HG03432 (cell line): ENCODE data around the gene HMBS.
A peak's percentile ranks its signal among the peaks of the same experiment; 100 is the strongest.
"Not testable (repeated sequence)": the region's sequence is repeated elsewhere in the genome, so short reads cannot be mapped to it uniquely, and the experiment has no call there.

ENCODE experiments used
- ATAC-seq: cut with Tn5 transposase; IDR thresholded peaks from one replicate; pipeline ENCODE4 v1.9.1; 2021; ENCODE audit warnings: mild to moderate bottlenecking, moderate library complexity; ENCODE audit not compliant: unreplicated experiment

Gene HMBS

DNA sequence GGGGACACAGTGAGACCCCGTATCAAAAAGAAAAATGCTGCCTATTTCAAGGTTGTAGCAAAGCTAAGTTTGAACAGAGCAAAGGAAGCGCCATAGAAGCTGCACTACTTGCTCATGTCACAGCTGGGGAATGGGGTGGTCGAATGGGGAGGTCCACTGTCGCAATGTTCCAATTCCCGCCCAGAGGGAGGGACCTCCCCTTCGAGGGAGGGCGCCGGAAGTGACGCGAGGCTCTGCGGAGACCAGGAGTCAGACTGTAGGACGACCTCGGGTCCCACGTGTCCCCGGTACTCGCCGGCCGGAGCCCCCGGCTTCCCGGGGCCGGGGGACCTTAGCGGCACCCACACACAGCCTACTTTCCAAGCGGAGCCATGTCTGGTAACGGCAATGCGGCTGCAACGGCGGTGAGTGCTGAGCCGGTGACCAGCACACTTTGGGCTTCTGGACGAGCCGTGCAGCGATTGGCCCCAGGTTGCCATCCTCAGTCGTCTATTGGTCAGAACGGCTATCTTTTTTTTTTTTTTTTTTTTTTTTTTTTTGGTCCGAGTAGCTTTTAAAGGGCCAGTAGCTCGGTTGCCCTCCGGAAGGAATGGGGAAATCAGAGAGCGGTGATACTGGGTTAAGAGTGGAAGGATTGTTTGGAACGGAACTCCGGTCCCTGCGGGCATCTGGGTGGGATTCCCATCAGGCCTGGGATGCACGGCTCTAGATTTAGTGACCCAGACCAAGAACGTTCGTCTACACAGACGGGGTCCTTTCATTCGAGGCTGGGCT lies at the start of gene HMBS:
HMBS (plus strand) TSS at position 219 of the 774 bp plus-strand sequence; CDS start at position 372, 153 bp downstream.
- peak; percentile 90 for ATAC-seq

DNA sequence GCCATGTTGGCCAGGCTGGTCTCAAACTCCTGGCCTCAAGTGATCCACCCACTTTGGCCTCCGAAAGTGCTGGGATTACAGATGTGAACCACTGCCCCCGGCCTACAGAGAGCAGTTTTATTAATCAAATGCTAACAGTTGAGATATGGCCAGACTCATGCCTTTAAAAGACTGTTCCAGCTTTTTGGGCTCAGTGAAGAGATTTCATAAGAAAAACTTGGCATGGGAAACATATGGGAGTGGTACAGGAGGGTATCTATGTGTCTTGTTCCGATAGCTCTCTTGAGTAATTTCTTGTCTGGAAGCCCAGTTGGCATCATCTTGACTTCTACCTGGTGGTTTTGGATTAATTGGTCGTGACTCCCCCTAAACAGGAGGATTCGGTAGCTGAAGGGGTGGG lies 45.8 kb upstream of the HMBS start:
- ATAC-seq: no peak

DNA sequence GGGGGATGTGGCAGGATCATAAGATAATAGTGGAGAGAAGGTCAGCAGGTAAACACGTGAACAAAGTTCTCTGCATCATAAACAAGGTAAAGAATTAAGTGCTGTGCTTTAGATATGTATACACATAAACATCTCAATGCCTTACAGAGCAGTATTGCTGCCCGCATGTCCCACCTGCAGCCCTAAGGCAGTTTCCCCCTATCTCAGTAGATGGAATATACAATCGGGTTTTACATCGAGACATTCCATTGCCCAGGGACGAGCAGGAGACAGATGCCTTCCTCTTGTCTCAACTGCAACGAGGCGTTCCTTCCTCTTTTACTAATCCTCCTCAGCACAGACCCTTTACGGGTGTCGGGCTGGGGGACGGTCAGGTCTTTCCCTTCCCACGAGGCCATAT lies 45.2 kb upstream of the HMBS start:
- not testable (repeated sequence) for ATAC-seq

DNA sequence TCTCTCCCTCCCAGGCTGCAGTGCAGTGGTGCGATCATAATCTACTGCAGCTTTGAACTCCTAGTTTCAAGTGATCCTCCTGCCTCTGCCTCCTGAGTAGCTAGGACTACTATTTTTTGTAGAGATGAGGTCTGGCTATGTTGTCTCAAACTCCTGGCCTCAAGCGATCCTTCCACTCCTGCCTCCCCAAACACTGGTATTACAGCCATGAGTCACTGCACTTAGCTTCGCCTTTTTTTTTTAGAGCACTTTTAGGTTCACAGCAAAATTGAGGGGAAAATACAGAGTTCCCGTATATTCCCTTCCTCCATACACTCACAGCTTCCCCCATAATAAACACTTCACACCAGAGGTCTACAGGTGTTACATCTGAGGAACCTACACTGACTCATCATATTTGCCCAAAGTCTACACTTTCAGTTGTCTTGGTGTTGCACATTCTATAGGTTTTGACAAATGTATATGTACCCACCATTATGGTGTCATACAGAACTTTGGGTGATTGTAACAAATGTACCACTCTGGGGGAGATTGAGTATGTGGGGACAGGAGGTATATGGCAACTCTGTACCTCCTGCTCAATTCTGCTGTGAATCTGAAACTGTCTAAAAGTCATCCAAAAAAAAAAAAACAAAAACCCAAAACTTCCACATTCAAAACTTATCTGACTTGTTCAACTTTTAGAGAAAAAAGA lies 42.7 kb upstream of the HMBS start:
- no peak for ATAC-seq

DNA sequence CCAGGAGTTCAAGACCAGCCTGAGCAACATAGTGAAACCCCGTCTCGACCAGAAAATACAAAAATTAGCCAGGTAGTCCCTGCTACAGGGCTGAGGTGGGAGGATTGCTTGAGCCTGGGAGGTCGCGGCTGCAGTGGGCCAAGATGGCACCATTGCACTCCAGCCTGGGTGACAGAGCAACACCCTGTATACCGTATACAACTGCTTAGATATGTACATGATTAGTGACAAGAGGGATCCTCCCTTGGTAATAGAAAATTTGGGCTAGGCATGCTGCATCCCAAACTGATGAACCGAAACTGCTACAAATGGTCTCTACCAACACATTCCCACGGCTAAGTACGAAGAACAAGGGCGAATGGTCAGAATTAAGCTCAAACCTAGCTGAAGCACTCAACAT lies 41.8 kb upstream of the HMBS start:
- no peak for ATAC-seq

DNA sequence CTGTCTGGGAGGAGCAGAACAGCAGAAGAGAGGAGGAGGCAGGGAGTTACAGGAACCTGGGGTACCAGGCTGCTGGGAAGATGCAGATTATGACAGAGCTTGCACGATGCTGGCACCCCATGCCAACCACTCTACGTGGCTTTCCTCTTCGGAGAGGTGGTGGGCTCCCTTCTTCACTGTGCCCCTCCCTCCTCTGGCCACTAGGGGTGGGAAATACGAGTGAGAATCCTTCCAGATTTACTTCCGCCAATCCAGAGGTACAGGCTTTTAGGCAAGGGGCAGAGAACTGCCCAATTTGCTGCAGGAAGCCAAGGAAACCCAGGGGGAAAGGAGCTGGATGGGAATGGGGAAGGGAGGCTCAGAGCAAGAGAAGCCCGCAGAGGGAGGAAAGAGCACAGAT lies 40.0 kb upstream of the HMBS start:
- ATAC-seq: no peak

DNA sequence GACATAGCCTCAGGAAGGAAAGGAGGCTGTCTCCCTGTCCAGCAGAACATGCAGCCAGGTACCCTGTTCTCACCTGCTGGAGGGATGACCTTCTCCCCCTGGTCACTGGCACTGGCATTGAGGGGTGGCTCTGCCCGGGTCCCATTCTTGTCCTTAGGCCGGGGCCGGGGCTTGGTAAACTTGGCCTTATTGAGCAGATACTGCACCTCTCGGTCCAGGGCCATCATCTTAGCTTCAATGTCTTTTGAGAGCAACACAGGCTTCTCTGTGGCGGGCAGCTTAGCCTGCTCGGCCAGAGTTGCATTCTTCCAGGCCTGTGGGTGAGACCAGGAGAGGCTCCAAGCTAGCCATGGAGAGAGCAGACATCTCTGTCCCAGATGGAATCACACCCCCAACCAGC lies 38.2 kb upstream of the HMBS start:
- no peak for ATAC-seq

DNA sequence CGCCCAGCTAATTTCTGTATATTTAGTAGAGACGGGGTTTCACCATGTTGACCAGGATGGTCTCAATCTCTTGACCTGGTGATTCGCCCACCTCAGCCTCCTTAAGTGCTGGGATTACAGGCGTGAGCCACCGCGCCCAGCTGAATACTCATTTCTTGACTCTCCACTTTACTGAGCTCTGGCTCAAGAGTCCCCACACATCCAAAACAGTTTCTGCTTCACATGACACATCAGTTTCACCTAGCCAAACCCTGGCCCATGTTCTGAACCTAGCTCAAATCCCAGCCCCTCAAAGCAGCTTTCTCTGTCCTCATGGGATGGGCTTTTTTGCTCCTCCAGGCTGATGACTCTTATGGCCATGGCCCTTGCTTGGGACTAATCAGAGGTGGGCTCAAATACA lies 37.5 kb upstream of the HMBS start:
- no peak for ATAC-seq

DNA sequence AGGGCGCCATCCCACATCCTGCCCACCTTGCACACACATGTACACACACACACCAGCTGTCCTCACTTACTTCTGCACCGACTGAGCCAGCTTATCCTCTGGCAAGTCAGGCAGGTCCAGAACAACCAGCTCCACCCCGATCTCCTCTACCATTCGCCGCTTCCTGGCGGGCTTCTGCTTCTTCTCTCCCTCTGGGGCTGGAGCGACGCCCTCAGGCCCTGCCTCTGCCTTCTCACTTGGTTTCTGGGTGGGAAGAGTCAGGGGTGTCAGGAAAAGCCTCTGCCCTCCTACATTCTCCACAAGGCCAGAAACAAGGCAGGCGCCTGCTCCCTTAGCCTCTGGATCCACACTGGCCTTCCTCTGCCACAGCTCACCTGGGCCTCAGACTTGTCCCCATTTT lies 36.0 kb upstream of the HMBS start:
- ATAC-seq: no peak

DNA sequence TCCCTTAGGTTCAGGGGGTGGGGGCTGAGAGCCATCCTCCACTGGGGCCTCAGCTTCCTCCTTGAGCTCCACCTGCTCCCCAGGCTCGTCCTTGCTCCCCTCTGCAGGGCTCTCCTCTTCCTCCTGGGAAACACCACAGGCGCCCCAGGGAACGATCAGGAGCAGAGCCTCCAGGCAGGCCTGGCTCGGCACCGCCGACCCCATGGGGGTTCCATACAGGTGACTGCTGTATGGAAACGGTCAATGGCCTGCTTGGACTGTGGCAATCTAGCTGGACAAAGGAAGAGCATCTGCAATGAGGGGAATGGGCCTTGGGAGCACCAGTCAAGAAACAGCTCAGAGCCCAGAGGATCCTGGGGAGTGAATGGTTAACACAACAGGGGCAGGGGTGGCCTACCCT lies 35.6 kb upstream of the HMBS start:
- no peak for ATAC-seq

DNA sequence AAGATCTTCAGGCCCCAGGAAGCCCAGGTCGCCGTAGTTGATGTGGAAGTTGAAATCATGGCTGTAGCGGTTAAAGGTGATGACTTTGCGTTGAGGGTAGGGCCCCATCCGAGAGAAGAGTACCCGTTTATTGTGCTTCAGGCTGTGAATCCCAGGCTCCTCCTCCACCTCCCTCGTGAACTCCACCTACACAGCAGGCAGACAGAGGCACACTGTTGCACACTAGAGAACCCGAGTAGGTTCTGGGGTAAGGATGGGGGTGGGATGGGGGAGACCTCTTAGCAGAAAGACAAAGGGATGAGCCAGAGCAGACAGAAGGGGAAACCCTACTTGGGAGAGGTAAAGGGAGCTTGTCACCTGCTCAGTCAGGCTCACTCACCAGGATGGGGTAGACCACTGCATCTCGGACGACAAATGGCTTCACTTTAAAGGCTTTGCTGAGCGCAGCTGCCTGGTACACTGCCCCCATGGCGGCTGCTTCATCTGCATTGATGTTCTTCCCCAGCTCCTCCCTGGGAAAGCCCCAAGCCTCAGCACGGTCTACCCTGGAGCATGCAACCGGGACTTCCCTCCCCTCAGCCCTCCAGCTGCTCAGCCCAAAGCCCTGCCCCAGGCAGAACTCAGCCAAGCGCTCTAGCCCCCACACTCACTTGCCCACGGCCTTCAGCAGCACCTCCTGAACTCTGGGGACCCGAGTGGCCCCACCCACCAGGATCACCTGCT lies 33.1 kb upstream of the HMBS start:
- peak; percentile 62 for ATAC-seq

DNA sequence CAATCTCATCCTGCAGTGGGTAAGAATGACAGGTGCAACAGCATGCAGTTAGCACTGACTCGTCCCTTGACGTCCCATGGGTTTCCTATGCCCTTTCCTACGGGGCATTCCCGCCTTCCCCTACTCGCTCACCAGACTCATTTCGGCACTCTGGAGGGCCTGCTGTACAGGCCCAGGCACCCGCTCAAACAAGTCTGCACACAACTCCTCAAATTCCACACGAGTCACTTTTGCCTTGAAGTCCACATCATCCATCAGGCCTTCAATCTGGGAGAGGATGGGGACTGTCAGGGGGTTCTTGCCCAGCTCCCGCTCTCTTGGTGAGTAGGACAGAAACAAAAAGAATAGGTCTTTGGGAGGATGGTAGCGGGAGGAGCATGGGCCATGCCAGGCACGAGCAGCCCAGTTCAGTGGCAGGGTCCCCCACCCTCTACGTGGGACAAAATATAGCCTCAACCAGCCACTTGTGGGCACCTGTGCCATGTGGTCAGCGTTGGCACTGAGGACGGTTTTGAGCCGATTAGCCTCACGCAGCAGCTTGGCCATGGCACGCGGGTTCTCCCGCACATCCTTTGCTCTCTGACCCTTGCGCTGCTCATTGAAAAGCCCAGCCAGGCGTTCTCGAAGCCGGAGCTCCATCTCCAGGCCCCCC lies 32.4 kb upstream of the HMBS start:
- ATAC-seq: no peak

DNA sequence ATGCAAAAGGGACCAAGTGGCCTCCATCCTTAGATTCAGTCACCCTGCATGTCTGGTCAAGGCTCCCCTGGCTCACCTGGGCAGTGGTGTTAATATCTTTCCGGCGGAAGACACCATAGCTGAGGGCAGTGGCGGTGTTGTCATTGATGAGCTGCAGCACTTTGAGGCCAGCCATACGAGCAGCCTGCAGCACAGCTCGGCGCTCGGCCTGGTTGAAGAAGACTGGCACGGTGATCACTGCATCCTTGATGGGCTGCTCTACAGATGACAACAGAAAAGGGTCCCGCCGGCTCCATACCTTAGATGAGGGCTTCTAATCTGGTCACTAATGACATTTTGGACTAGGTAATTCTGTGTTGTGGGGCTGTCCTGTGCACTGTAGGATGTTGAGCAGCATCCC lies 30.3 kb upstream of the HMBS start:
- ATAC-seq: no peak

DNA sequence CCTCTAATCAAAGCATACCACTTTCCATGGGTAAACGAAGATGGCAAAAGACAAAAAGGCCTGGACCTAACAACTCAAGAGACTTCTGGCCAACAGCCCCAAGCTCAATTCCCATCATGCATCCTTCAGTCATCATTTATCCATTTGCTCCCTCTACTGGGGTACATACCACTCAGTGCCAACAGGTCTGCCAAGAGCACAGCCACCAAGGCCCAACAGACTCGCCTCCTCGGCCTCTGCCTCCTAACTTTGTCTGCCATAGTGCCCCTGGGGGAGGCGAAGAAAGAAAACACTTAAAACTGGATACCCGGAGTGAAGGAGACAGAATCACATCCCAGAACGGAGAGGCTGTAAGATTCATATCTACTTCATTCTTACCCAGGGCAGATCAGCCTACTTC lies 28.8 kb upstream of the HMBS start:
- ATAC-seq: no peak

DNA sequence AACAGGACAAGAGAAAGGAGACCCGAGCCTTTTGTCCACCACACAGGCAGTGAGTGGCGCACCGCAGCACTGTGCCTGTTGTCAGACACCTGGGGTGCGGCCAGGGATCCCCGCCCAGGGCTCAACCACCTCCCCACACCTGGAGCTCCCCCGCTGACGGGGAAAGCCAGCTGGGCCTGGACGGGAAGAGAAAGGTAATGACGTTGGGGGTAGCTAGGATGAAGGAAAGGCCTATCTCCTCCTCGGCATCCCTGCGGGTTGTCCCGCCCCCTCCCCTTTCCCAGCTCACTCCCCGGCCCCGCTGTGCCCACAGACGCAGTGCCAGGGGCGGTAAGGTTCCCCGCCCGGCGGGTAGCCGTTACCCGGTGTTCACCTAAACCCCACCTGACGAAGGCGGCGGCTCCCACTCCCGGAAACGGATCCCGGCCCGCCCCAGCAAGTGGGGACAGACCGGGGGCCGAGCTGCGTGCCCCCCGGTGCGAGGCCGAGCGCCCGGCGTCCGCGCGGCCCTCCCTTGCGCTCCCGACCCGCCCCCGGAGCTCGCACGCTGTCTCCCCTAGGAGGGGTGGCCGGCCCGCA lies 28.2 kb upstream of the HMBS start:
- ATAC-seq: peak; percentile 13

DNA sequence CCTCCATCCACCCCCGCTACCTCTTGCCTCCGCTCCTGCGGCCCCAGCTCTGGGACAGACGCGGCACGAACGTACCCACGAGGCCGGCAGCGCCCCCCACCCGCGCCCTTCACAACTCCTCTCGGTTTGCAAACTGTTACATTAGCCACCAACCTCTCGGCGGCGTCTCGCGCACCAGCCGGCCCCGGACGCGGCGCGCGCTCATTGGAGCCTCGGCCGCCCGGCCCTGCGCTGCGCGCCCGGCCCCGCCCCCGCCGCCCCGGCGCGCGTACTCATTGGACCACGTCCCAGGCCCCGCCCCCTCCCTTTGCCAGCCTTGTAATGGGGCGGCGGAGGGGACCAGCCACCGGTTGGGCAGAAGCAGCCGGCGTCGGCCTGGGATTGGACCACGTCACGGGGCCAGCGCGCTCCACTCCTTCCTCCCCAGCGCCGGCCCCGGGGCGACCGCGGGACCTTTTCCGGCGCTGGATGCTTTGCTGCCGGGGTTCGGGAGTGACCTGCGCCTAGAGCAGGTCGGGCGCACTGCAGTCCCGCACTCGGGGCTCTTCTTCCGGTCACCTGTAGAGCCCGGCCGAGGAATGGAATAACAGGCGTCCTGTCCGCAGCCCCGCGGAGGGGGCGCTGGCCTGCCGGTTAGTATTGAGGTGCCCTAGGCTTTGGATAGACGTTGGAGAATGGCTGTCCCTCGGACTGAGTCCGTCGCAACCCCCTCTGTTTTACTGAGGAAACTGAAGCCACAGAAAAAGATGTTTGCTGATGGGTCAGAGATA lies 27.5 kb upstream of the HMBS start, which contains the start of gene HYOU1:
HYOU1 (minus strand) TSS at position 206 of the 770 bp plus-strand sequence. CDS start 1,045 bp downstream, outside the sequence.
- ATAC-seq: peak; percentile 91

DNA sequence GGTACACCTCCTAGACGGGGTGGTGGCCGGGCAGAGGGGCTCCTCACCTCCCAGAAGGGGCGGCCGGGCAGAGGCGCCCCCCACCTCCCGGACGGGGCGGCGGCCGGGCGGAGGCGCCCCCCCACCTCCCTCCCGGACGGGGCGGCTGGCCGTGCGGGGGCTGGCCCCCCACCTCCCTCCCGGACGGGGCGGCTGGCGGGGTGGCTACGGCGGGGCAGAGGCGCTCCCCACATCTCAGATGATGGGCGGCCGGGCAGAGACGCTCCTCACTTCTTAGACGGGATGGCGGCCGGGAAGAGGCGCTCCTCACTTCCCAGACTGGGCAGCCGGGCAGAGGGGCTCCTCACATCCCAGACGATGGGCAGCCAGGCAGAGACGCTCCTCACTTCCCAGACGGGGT lies 25.6 kb upstream of the HMBS start:
- ATAC-seq: not testable (repeated sequence)

DNA sequence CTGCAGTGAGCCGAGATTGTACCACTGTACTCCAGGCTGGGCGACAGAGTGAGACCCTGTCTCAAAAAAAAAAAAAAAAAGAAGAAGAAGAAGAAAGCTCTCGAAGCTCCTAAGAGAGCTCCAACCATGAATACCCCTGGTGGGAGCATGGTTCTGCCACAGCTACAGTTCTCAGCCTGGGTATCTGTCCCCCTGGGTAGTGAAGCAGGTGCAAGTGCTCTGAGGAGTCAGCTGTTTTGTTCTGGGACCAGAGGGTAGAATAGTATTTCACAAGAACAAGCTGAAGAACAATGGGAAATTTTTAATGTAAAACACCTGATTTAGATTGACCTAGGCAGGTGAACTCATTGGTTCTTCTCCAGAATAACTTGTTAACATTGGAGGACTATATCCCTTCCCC lies 23.4 kb upstream of the HMBS start:
- no peak for ATAC-seq

DNA sequence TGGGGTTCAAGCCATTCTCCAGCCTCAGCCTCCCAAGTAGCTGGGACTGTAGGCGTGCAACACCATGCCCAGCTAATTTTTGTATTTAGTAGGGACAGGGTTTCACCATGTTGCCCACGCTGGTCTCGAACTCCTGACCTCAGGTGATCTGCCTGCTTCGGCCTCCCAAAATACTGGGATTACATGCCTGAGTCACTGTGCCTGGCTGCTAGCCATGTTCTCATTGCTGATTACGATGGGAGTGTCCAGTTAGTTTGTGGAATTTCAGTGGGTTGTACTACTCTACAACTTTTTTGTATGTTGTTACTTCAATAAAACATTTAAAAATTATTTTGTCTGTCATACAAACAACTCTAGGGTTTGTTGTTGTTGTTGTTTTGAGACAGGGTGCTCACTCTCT lies 21.9 kb upstream of the HMBS start:
- no peak for ATAC-seq

DNA sequence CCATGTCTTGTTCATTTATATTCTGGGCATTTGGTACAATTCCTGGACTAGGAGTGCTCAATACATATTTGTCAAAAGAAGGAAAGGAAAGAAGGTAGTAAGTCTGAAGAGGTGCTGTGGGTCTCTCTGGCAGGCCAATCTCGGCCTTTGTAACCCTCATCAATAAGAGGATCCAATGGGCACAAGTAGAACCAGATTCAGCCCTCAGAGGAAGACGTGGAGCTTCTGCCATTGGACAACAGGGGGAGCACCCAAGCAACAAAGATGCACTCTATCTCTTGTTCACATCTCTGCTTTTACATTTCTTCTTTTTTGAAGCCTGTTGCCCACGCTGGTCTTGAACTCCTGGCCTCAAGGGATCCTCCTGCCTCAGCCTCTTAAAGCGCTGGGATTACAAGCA lies 19.3 kb upstream of the HMBS start:
- no peak for ATAC-seq
